ENCODE results near the gene PRR33. TPM values are rescaled to one million over a fixed set of nuclear protein-coding genes. Genes with fewer than 3 reads are reported as not detected.

PRR33 gene
- total and polyA plus RNA-seq, 4 donors, result not detected

DNA sequence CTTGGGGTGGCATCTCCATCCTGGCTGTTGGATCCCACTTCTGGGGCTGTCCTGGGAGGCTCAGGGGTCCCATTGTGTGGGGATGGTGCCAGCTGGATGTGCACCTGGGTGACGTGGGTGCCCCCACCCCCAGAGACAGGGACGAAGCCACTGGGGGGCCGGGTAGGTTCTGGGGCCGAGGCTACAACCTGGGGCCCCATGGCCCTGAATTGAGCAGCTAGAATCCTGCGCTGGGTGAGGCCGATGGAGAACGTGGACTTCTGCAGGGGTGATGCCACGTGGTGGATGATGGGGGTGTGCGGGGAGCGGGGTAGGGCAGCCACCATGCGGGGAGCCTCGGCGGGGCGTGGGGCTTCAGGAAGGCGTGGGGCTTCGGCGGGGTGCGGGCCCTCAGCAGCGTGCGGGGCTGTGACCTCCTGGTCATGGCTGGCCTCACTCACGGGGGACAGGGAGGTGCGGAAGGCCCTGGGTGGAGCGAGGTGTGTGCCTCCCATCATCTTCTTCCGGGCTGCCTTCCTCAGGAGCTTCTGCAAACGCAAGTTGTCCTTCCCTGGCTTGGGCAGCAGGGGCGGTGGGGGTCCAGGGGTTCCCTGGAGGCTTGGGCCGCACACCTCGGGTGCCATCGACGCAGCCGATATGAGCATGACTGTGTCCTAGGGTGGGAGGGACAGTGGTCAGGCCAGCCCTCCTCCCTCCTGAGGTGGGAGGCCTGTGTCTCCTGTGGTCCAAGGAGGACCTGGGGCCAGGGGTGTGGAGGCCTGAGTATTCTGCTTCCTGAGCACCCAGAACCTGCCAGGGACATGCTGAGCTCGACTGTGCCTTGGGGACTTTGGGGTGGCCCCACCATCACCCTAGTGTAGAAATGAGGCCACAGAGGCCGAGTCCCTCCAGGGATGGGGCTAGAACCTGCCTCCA is 1.5 kb downstream of the PRR33 start:
- WGBS, result 85% methylated on average over 33 of the region's 33 CpGs
- no peak for DNase-seq (ENCODE audit: low spot score)

More for the DNA sequence above, 1.5 kb downstream of the PRR33 start:
- Histone ChIP-seq H3K4me1 (ENCODE audit: control insufficient read depth in 4 of 4, insufficient read depth in 4 of 4, low read length in 3 of 4) (peaks cover 0 to 6% (median 0%) of the 10 kb centered on the region in 4 donors), H3K9ac (ENCODE audit: low read depth in 1 of 2, low read length in 2 of 2) (no peak overlapping the region), H3K9me3 (ENCODE audit: control insufficient read depth in 4 of 4, low read length in 3 of 4) (no peaks in the 10 kb centered on the region), H3K27me3 (ENCODE audit: control insufficient read depth in 4 of 4, insufficient read depth in 4 of 4, low read length in 3 of 4) (no peaks in the 10 kb centered on the region), H3K4me3 (ENCODE audit: low read depth in 1 of 3, low read length in 3 of 3) (no peak overlapping the region), H3K27ac (ENCODE audit: low read depth in 1 of 2, low read length in 2 of 2) (no peak overlapping the region), H3K36me3 (ENCODE audit: control insufficient read depth in 4 of 4, insufficient read depth in 3 of 4, low read depth in 1 of 4, low read length in 3 of 4) (no peaks in the 10 kb centered on the region)
- TF ChIP-seq HNF4G (IDR thresholded peaks at IDR 0.05), result no peak
- TF ChIP-seq, protein P1, sequence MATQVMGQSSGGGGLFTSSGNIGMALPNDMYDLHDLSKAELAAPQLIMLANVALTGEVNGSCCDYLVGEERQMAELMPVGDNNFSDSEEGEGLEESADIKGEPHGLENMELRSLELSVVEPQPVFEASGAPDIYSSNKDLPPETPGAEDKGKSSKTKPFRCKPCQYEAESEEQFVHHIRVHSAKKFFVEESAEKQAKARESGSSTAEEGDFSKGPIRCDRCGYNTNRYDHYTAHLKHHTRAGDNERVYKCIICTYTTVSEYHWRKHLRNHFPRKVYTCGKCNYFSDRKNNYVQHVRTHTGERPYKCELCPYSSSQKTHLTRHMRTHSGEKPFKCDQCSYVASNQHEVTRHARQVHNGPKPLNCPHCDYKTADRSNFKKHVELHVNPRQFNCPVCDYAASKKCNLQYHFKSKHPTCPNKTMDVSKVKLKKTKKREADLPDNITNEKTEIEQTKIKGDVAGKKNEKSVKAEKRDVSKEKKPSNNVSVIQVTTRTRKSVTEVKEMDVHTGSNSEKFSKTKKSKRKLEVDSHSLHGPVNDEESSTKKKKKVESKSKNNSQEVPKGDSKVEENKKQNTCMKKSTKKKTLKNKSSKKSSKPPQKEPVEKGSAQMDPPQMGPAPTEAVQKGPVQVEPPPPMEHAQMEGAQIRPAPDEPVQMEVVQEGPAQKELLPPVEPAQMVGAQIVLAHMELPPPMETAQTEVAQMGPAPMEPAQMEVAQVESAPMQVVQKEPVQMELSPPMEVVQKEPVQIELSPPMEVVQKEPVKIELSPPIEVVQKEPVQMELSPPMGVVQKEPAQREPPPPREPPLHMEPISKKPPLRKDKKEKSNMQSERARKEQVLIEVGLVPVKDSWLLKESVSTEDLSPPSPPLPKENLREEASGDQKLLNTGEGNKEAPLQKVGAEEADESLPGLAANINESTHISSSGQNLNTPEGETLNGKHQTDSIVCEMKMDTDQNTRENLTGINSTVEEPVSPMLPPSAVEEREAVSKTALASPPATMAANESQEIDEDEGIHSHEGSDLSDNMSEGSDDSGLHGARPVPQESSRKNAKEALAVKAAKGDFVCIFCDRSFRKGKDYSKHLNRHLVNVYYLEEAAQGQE (IDR thresholded peaks at IDR 0.05), result no peak
- TF ChIP-seq JUND (IDR thresholded peaks at IDR 0.05), result no peak
- no peak for TF ChIP-seq RXRA (IDR thresholded peaks at IDR 0.05)
- no peak for TF ChIP-seq NR2F2 (IDR thresholded peaks at IDR 0.05)
- no peak for TF ChIP-seq FOXA2 (IDR thresholded peaks at IDR 0.05)
- TF ChIP-seq SP1 (IDR thresholded peaks at IDR 0.05), result no peak
- TF ChIP-seq RAD21 (IDR thresholded peaks at IDR 0.05), result no peak
- TF ChIP-seq, protein P2, sequence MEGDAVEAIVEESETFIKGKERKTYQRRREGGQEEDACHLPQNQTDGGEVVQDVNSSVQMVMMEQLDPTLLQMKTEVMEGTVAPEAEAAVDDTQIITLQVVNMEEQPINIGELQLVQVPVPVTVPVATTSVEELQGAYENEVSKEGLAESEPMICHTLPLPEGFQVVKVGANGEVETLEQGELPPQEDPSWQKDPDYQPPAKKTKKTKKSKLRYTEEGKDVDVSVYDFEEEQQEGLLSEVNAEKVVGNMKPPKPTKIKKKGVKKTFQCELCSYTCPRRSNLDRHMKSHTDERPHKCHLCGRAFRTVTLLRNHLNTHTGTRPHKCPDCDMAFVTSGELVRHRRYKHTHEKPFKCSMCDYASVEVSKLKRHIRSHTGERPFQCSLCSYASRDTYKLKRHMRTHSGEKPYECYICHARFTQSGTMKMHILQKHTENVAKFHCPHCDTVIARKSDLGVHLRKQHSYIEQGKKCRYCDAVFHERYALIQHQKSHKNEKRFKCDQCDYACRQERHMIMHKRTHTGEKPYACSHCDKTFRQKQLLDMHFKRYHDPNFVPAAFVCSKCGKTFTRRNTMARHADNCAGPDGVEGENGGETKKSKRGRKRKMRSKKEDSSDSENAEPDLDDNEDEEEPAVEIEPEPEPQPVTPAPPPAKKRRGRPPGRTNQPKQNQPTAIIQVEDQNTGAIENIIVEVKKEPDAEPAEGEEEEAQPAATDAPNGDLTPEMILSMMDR (IDR thresholded peaks at IDR 0.05; ENCODE audit: low read depth, low read length, missing input control), result no peak
- TF ChIP-seq GABPA (IDR thresholded peaks at IDR 0.05 in 1 of 2, conservative IDR thresholded peaks at IDR 0.05 in 1 of 2), result no peak
- TF ChIP-seq, protein P3, sequence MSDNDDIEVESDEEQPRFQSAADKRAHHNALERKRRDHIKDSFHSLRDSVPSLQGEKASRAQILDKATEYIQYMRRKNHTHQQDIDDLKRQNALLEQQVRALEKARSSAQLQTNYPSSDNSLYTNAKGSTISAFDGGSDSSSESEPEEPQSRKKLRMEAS (IDR thresholded peaks at IDR 0.05), result no peak
- no peak for TF ChIP-seq TAF1 (conservative IDR thresholded peaks at IDR 0.05)
- no peak for TF ChIP-seq EGR1 (IDR thresholded peaks at IDR 0.05; ENCODE audit: low read depth in 2 of 2)
- no peak for TF ChIP-seq YY1 (IDR thresholded peaks at IDR 0.05)
- TF ChIP-seq, protein P4, sequence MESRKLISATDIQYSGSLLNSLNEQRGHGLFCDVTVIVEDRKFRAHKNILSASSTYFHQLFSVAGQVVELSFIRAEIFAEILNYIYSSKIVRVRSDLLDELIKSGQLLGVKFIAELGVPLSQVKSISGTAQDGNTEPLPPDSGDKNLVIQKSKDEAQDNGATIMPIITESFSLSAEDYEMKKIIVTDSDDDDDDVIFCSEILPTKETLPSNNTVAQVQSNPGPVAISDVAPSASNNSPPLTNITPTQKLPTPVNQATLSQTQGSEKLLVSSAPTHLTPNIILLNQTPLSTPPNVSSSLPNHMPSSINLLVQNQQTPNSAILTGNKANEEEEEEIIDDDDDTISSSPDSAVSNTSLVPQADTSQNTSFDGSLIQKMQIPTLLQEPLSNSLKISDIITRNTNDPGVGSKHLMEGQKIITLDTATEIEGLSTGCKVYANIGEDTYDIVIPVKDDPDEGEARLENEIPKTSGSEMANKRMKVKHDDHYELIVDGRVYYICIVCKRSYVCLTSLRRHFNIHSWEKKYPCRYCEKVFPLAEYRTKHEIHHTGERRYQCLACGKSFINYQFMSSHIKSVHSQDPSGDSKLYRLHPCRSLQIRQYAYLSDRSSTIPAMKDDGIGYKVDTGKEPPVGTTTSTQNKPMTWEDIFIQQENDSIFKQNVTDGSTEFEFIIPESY (IDR thresholded peaks at IDR 0.05), result no peak
- no peak for TF ChIP-seq HNF4A (conservative IDR thresholded peaks at IDR 0.05)
- TF ChIP-seq FOXA1 (IDR thresholded peaks at IDR 0.05), result no peak
- TF ChIP-seq, protein P5, sequence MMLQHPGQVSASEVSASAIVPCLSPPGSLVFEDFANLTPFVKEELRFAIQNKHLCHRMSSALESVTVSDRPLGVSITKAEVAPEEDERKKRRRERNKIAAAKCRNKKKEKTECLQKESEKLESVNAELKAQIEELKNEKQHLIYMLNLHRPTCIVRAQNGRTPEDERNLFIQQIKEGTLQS (IDR thresholded peaks at IDR 0.05), result no peak
